ENCODE measurements around the gene MOCS3. TPM values are rescaled to one million over a fixed set of nuclear protein-coding genes. Genes with fewer than 3 reads are reported as not detected.

MOCS3 gene
- total and polyA plus RNA-seq, 7 donors, result 1.2 to 3.9 (median 3.6) TPM

DNA sequence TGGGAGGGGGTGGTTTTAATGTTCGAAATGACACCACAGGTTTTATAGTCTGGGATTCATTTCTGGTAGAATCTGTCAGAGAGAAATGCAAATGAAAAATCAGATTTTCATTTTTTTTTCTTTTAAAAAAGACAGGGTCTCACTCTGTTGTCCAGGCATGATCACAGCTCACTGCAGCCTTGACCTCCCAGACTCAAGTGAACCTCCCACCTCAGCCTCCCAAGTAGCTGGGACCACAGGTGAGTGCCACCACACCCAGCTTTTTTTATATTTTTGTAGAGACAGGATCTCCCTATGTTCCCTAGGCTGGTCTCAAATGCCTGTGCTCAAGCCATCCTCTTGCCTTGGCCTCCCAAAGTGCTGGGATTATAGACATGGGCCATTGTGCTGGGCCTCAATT is 25.0 kb upstream of the MOCS3 start:
- H3K4me1 ChIP-seq, result peaks cover 0 to 18% (median 16%) of the 10 kb centered on the region in 4 donors
- no peak overlapping the region for H3K27ac ChIP-seq
- H3K27me3 ChIP-seq, result no peaks in the 10 kb centered on the region
- H3K36me3 ChIP-seq, result peaks cover 0 to 45% (median 16%) of the 10 kb centered on the region in 4 donors
- no peaks in the 10 kb centered on the region for H3K9me3 ChIP-seq
- H3K4me3 ChIP-seq, result no peak overlapping the region
- 84 to 88% methylated on average over 1 of the region's 1 CpG for WGBS, 2 donors
- intact Hi-C loops (cut with DNase I), result no loop called here
- TF ChIP-seq, protein P1, sequence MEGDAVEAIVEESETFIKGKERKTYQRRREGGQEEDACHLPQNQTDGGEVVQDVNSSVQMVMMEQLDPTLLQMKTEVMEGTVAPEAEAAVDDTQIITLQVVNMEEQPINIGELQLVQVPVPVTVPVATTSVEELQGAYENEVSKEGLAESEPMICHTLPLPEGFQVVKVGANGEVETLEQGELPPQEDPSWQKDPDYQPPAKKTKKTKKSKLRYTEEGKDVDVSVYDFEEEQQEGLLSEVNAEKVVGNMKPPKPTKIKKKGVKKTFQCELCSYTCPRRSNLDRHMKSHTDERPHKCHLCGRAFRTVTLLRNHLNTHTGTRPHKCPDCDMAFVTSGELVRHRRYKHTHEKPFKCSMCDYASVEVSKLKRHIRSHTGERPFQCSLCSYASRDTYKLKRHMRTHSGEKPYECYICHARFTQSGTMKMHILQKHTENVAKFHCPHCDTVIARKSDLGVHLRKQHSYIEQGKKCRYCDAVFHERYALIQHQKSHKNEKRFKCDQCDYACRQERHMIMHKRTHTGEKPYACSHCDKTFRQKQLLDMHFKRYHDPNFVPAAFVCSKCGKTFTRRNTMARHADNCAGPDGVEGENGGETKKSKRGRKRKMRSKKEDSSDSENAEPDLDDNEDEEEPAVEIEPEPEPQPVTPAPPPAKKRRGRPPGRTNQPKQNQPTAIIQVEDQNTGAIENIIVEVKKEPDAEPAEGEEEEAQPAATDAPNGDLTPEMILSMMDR (IDR thresholded peaks at IDR 0.05), result no peak
- TF ChIP-seq POLR2A (IDR thresholded peaks at IDR 0.05) (no peak), EP300 (IDR thresholded peaks at IDR 0.05) (no peak), POLR2AphosphoS5 (IDR thresholded peaks at IDR 0.05) (no peak)
- DNase-seq, result no peak

DNA sequence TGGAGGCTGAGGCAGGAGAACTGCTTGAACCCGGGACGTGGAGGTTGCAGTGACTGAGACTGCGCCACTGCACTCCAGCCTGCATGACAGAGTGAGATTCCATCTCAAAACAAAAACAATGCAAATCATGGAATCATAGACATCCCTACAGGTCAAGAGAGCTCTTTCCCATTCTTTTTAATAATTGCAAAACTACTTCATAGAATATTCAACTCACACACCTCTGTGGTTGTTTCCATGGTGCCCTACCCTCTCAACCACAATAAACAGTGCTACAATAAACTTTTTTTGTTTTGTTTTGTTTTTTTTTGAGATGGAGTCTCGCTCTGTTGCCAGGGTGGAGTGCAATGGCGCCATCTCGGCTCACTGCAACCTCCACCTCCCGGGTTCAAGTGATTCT is 15.5 kb upstream of the MOCS3 start:
- TF ChIP-seq, protein P1 (IDR thresholded peaks at IDR 0.05), result no peak
- Histone ChIP-seq H3K4me3 (no peak overlapping the region), H3K9me3 (no peaks in the 10 kb centered on the region), H3K36me3 (peaks cover 36 to 97% (median 65%) of the 10 kb centered on the region in 4 donors), H3K27ac (no peak overlapping the region), H3K27me3 (no peaks in the 10 kb centered on the region), H3K4me1 (no peaks in the 10 kb centered on the region)
- DNase-seq, result no peak
- intact Hi-C loops (cut with DNase I), result no loop called here
- WGBS, 2 donors, result 94 to 96% methylated on average over 7 of the region's 7 CpGs

DNA sequence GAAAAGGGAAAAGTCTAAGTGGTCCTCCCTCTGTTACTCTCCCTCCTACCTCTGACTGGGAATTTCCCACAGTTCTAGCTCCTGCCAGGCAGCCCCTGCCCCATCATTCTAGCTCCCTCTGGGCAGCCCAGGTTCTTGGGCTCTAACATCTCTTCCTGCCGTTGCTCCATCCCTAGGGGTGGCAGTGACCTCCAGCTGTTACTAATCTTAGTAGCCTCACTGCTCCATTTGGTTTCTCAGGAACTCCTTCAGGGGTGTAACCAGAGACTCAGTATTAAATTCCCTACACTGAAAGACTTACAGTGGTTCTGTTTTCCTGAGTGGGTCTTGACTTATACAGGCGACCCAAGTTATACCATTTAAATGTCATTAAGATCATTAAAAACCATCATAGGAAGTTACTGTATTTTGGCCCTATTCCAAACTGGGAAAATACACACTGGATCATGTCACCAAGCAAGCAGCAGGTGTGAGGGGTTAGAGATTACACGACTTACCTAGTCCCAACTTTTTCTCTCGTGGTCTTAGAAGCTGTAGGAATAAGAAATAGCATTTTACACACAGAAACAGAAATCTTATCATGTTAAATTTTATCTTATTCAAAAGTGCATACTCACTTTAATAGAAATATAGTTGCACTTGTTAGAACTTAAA is 10.4 kb upstream of the MOCS3 start:
- 84 to 92% methylated on average over 4 of the region's 4 CpGs for WGBS, 2 donors
- Histone ChIP-seq H3K27ac (no peak overlapping the region), H3K4me3 (no peak overlapping the region), H3K4me1 (no peaks in the 10 kb centered on the region), H3K27me3 (no peaks in the 10 kb centered on the region), H3K36me3 (peaks cover 29 to 97% (median 37%) of the 10 kb centered on the region in 4 donors), H3K9me3 (no peaks in the 10 kb centered on the region)
- no peak for TF ChIP-seq POLR2A (IDR thresholded peaks at IDR 0.05)
- no peak for TF ChIP-seq POLR2AphosphoS5 (IDR thresholded peaks at IDR 0.05)
- TF ChIP-seq EP300 (IDR thresholded peaks at IDR 0.05), result no peak
- TF ChIP-seq, protein P1 (IDR thresholded peaks at IDR 0.05), result no peak
- intact Hi-C loops (cut with DNase I), result no loop called here
- DNase-seq, result no peak

DNA sequence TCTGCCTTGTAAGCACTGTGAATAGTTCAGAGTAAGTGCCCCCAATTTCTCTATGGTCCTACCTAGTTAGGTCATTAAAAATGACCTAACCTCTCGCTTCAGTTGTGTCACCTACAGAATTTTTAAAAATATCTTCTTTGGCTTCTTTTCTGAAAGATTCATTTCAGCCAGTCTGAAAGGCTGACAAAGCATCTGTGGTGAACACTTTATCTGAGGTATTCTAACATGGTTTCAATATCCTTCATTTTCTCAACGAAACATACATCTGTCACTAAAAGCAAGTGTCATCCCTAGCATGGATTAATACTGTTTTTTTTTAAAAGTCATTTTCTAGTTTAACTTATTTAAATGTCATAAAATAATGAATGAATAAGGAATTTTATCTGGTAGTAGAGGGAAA is 5.4 kb upstream of the MOCS3 start:
- WGBS, 2 donors, result 92% methylated on average over 2 of the region's 2 CpGs
- H3K36me3 ChIP-seq, result peaks cover 0 to 68% (median 12%) of the 10 kb centered on the region in 4 donors
- H3K27me3 ChIP-seq, result no peaks in the 10 kb centered on the region
- TF ChIP-seq EP300 (IDR thresholded peaks at IDR 0.05), result no peak
- no peak for TF ChIP-seq POLR2AphosphoS5 (IDR thresholded peaks at IDR 0.05)
- H3K4me3 ChIP-seq, result no peak overlapping the region
- intact Hi-C loops (cut with DNase I), result no loop called here
- no peaks in the 10 kb centered on the region for H3K9me3 ChIP-seq
- peaks cover 0 to 29% (median 25%) of the 10 kb centered on the region in 4 donors for H3K4me1 ChIP-seq
- DNase-seq, result no peak
- no peak overlapping the region for H3K27ac ChIP-seq

DNA sequence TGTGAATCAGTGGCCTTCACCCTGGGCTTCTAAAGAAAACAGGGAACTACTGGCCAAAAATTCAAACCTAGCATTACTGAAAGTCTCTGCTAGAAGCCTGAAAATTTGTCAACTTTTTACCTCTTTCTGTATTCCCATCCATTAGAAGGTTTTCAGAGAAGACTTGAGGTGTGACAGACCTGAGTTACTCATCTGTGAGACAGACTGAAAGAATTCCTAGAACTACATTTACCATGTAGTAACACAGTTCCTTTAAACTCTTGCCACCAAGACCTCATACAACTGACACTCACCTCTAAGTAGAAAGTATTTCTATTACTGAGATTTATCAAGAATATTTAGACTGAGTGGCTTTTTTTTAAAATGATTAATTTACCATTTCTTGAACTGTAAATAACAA is 4.8 kb upstream of the MOCS3 start:
- DNase-seq, result no peak
- intact Hi-C loops (cut with DNase I), result no loop called here
- Histone ChIP-seq H3K27me3 (no peaks in the 10 kb centered on the region), H3K27ac (no peak overlapping the region), H3K36me3 (peaks cover 0 to 61% (median 9%) of the 10 kb centered on the region in 4 donors), H3K9me3 (no peaks in the 10 kb centered on the region), H3K4me1 (peaks cover 0 to 29% (median 25%) of the 10 kb centered on the region in 4 donors), H3K4me3 (no peak overlapping the region)
- TF ChIP-seq, protein P1 (IDR thresholded peaks at IDR 0.05), result no peak
- TF ChIP-seq POLR2A (IDR thresholded peaks at IDR 0.05), result no peak
- TF ChIP-seq POLR2AphosphoS5 (IDR thresholded peaks at IDR 0.05), result no peak
- TF ChIP-seq EP300 (IDR thresholded peaks at IDR 0.05), result no peak

Measured in sigmoid colon (tissue), 7 donors.